ENCODE results near the gene HES4. TPM values are rescaled to one million over a fixed set of nuclear protein-coding genes. Genes with fewer than 3 reads are reported as not detected.
A peak's percentile ranks its signal among the peaks of the same experiment; 100 is the strongest.

HES4 gene
- total and polyA plus RNA-seq, 2 of the 13 experiments (the other 11 are each of a cell fraction or from before 2014, with no cell fraction given), result 8.8 to 10.6 TPM

- TF ChIP-seq, protein P1, sequence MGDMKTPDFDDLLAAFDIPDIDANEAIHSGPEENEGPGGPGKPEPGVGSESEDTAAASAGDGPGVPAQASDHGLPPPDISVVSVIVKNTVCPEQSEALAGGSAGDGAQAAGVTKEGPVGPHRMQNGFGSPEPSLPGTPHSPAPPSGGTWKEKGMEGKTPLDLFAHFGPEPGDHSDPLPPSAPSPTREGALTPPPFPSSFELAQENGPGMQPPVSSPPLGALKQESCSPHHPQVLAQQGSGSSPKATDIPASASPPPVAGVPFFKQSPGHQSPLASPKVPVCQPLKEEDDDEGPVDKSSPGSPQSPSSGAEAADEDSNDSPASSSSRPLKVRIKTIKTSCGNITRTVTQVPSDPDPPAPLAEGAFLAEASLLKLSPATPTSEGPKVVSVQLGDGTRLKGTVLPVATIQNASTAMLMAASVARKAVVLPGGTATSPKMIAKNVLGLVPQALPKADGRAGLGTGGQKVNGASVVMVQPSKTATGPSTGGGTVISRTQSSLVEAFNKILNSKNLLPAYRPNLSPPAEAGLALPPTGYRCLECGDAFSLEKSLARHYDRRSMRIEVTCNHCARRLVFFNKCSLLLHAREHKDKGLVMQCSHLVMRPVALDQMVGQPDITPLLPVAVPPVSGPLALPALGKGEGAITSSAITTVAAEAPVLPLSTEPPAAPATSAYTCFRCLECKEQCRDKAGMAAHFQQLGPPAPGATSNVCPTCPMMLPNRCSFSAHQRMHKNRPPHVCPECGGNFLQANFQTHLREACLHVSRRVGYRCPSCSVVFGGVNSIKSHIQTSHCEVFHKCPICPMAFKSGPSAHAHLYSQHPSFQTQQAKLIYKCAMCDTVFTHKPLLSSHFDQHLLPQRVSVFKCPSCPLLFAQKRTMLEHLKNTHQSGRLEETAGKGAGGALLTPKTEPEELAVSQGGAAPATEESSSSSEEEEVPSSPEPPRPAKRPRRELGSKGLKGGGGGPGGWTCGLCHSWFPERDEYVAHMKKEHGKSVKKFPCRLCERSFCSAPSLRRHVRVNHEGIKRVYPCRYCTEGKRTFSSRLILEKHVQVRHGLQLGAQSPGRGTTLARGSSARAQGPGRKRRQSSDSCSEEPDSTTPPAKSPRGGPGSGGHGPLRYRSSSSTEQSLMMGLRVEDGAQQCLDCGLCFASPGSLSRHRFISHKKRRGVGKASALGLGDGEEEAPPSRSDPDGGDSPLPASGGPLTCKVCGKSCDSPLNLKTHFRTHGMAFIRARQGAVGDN (CRISPR knock-in tag; IDR thresholded peaks at IDR 0.05), result peak; percentile 44
- TF ChIP-seq SP5 (CRISPR knock-in tag; IDR thresholded peaks at IDR 0.05; ENCODE audit: borderline replicate concordance, low read depth) (peak; percentile 68; the same call in 1 of the 2 replicates), ZFP36L2 (CRISPR knock-in tag; IDR thresholded peaks at IDR 0.05) (no peak), BCLAF1 (IDR thresholded peaks at IDR 0.05) (no peak), HNRNPL (IDR thresholded peaks at IDR 0.05; ENCODE audit: low read depth, low read length) (peak; percentile 93), ZBTB7A (CRISPR knock-in tag; IDR thresholded peaks at IDR 0.05) (peak; percentile 80; the same call in 1 of the 2 replicates), FOSL2 (CRISPR knock-in tag; IDR thresholded peaks at IDR 0.05) (peak; percentile 78), TFDP1 (CRISPR knock-in tag; IDR thresholded peaks at IDR 0.05; ENCODE audit: borderline replicate concordance) (no peak), TEAD3 (CRISPR knock-in tag; optimal IDR thresholded peaks at IDR 0.05; ENCODE audit: borderline replicate concordance) (peak; percentile 99), HIC2 (CRISPR knock-in tag; IDR thresholded peaks at IDR 0.05; ENCODE audit: low read depth) (peak; percentile 76; the same call in 1 of the 2 replicates), MTA1 (CRISPR knock-in tag; IDR thresholded peaks at IDR 0.05; ENCODE audit: borderline replicate concordance) (peak; percentile 75; the same call in 1 of the 2 replicates)
- TF ChIP-seq, protein P2, sequence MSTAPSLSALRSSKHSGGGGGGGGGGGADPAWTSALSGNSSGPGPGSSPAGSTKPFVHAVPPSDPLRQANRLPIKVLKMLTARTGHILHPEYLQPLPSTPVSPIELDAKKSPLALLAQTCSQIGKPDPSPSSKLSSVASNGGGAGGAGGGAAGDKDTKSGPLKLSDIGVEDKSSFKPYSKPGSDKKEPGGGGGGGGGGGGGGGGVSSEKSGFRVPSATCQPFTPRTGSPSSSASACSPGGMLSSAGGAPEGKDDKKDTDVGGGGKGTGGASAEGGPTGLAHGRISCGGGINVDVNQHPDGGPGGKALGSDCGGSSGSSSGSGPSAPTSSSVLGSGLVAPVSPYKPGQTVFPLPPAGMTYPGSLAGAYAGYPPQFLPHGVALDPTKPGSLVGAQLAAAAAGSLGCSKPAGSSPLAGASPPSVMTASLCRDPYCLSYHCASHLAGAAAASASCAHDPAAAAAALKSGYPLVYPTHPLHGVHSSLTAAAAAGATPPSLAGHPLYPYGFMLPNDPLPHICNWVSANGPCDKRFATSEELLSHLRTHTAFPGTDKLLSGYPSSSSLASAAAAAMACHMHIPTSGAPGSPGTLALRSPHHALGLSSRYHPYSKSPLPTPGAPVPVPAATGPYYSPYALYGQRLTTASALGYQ (CRISPR knock-in tag; IDR thresholded peaks at IDR 0.05), result no peak
- TF ChIP-seq, protein P3, sequence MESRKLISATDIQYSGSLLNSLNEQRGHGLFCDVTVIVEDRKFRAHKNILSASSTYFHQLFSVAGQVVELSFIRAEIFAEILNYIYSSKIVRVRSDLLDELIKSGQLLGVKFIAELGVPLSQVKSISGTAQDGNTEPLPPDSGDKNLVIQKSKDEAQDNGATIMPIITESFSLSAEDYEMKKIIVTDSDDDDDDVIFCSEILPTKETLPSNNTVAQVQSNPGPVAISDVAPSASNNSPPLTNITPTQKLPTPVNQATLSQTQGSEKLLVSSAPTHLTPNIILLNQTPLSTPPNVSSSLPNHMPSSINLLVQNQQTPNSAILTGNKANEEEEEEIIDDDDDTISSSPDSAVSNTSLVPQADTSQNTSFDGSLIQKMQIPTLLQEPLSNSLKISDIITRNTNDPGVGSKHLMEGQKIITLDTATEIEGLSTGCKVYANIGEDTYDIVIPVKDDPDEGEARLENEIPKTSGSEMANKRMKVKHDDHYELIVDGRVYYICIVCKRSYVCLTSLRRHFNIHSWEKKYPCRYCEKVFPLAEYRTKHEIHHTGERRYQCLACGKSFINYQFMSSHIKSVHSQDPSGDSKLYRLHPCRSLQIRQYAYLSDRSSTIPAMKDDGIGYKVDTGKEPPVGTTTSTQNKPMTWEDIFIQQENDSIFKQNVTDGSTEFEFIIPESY (CRISPR knock-in tag; IDR thresholded peaks at IDR 0.05), result peak; percentile 85
These were observed 25.1 kb upstream of the HES4 start (continued) for GRCh38 chr1:1024771-1025699.

All from HepG2 (cell line).